Trophoblast cell (in vitro differentiated cells and primary cell): ENCODE measurements around the gene KCNQ4.

Experiments used
- DNase-seq, 2 donors: peaks; one replicate each; pipeline ENCODE4 v3.0.0-alpha.2; 2016
- H2AFZ ChIP-seq: 2 replicates; pipeline ENCODE4 v1.6.1; 2013; ENCODE audit warnings: low read length, moderate library complexity, mild to moderate bottlenecking; ENCODE audit not compliant: insufficient read depth, poor library complexity
- H2AK5ac ChIP-seq: 2 replicates; pipeline ENCODE4 v1.6.1; 2013; ENCODE audit warnings: mild to moderate bottlenecking, low read length
- H2BK120ac ChIP-seq: 2 replicates; pipeline ENCODE4 v1.6.1; 2013; ENCODE audit warnings: low read length, mild to moderate bottlenecking, moderate library complexity; ENCODE audit not compliant: insufficient read depth, poor library complexity
- H2BK12ac ChIP-seq: 2 replicates; pipeline ENCODE4 v1.6.1; 2013; ENCODE audit warnings: mild to moderate bottlenecking, low read length, moderate library complexity
- H2BK5ac ChIP-seq: 2 replicates; pipeline ENCODE4 v1.6.1; 2013; ENCODE audit warnings: low read length, low read depth, moderate library complexity, mild to moderate bottlenecking; ENCODE audit not compliant: poor library complexity
- H3K14ac ChIP-seq: 2 replicates; pipeline ENCODE4 v1.6.1; 2013; ENCODE audit warnings: mild to moderate bottlenecking, low read length
- H3K18ac ChIP-seq: 2 replicates; pipeline ENCODE4 v1.6.1; 2013; ENCODE audit warnings: mild to moderate bottlenecking, low read length
- H3K23ac ChIP-seq: 2 replicates; pipeline ENCODE4 v1.6.1; 2013; ENCODE audit warnings: low read length
- H3K27ac ChIP-seq: 2 replicates; pipeline ENCODE4 v1.5.1; 2013; ENCODE audit warnings: low read depth, mild to moderate bottlenecking, inconsistent platforms, low read length, moderate library complexity
- H3K27me3 ChIP-seq: 2 replicates; pipeline ENCODE4 v1.6.1; 2013; ENCODE audit warnings: inconsistent platforms, mild to moderate bottlenecking, low read length, moderate library complexity; ENCODE audit not compliant: insufficient read depth
- H3K36me3 ChIP-seq, 2 experiments: 1 replicate in 1 of 2; 2 replicates in 1 of 2; pipeline ENCODE4 v1.6.1; 2013; ENCODE audit warnings: low read length in 2 of 2, mild to moderate bottlenecking in 2 of 2, moderate library complexity in 1 of 2; ENCODE audit not compliant: insufficient read depth in 2 of 2, control insufficient read depth in 1 of 2
- H3K4ac ChIP-seq: 2 replicates; pipeline ENCODE4 v1.6.1; 2013; ENCODE audit warnings: low read depth, mild to moderate bottlenecking, low read length, moderate library complexity
- H3K4me1 ChIP-seq, 2 experiments: 1 replicate in 1 of 2; 2 replicates in 1 of 2; pipeline ENCODE4 v1.6.1; 2013; ENCODE audit warnings: low read length in 2 of 2, mild to moderate bottlenecking in 2 of 2, moderate library complexity in 1 of 2; ENCODE audit not compliant: insufficient read depth in 2 of 2, control insufficient read depth in 1 of 2
- H3K4me2 ChIP-seq: 2 replicates; pipeline ENCODE4 v1.6.1; 2013; ENCODE audit warnings: inconsistent platforms, mild to moderate bottlenecking, low read length, moderate library complexity
- H3K4me3 ChIP-seq: 2 replicates; pipeline ENCODE4 v1.5.1; 2013; ENCODE audit warnings: mild to moderate bottlenecking, low read depth, low read length, inconsistent platforms
- H3K79me1 ChIP-seq: one replicate; pipeline ENCODE4 v1.6.1; 2013; ENCODE audit warnings: low read length
- H3K79me2 ChIP-seq: 2 replicates; pipeline ENCODE4 v1.6.1; 2013; ENCODE audit warnings: low read length, mild to moderate bottlenecking; ENCODE audit not compliant: control insufficient read depth, insufficient read depth, poor library complexity
- H3K9ac ChIP-seq: 2 replicates; pipeline ENCODE4 v1.6.1; 2013; ENCODE audit warnings: mild to moderate bottlenecking, low read length
- H3K9me3 ChIP-seq: 2 replicates; pipeline ENCODE4 v1.6.1; 2013; ENCODE audit warnings: low read depth, mild to moderate bottlenecking, control low read depth, inconsistent platforms, low read length; ENCODE audit not compliant: insufficient read depth
- H4K12ac ChIP-seq: 2 replicates; pipeline ENCODE4 v1.6.1; 2013; ENCODE audit warnings: low read depth, mild to moderate bottlenecking, low read length, moderate library complexity
- H4K8ac ChIP-seq: 2 replicates; pipeline ENCODE4 v1.6.1; 2013; ENCODE audit warnings: low read depth, mild to moderate bottlenecking, low read length, moderate library complexity
- H4K91ac ChIP-seq: one replicate; pipeline ENCODE4 v1.6.1; 2013; ENCODE audit warnings: low read depth, mild to moderate bottlenecking, low read length, moderate library complexity
- WGBS: extraction: QIAGEN DNeasy Blood & Tissue Kit; methylation state at CpG from one replicate; pipeline ENCODE4 v1.1.7; 2013; ENCODE audit warnings: missing lambda C conversion rate; ENCODE audit not compliant: insufficient read length, insufficient coverage; ENCODE audit errors: extremely low coverage; 5-methylcytosine and 5-hydroxymethylcytosine counted together

Gene KCNQ4

GRCh38 chr1:40757084-40757483, 26.5 kb upstream of the KCNQ4 start:
- no peak overlapping the region for H2AFZ ChIP-seq
- H3K27me3 ChIP-seq: no peaks in the 10 kb centered on the region
- no peak overlapping the region for H3K4me2 ChIP-seq
- H3K4ac ChIP-seq: no peak overlapping the region
- H3K79me1 ChIP-seq: no peaks in the 10 kb centered on the region
- H3K27ac ChIP-seq: no peak overlapping the region
- H2BK12ac ChIP-seq: no peak overlapping the region
- WGBS: no CpG with 5 or more reads among the region's 8 CpGs
- H2AK5ac ChIP-seq: no peak overlapping the region
- H3K9me3 ChIP-seq: no peaks in the 10 kb centered on the region
- H4K8ac ChIP-seq: no peak overlapping the region
- no peak overlapping the region for H3K23ac ChIP-seq
- H4K91ac ChIP-seq: no peak overlapping the region
- no peaks in the 10 kb centered on the region for H3K79me2 ChIP-seq
- H3K36me3 ChIP-seq: peaks cover 37 to 70% of the 10 kb centered on the region in 2 experiments
- no peak overlapping the region for H3K4me3 ChIP-seq
- H3K9ac ChIP-seq: no peak overlapping the region
- DNase-seq: no peak
- no peak overlapping the region for H3K18ac ChIP-seq
- H2BK5ac ChIP-seq: no peak overlapping the region
- H3K4me1 ChIP-seq: no peaks in the 10 kb centered on the region
- H4K12ac ChIP-seq: no peak overlapping the region
- H3K14ac ChIP-seq: no peak overlapping the region
- H2BK120ac ChIP-seq: no peak overlapping the region

DNA sequence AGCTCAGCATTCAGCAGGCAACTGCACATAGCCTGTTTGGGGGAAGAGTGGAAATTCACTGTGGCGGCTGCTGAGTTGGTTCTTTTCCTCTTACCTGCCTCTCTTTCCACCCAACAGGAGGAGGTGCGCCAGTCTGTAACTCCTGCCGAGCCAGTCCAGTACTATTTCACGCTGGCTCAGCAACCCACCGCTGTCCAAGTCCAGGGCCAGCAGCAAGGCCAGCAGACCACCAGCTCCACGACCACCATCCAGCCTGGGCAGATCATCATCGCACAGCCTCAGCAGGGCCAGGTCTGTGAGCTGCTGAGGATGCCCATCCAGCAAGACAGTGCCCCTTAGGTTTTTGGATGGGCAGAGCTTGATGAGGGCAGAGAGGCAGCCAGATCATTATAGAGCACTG, 25.6 kb upstream of the KCNQ4 start:
- H3K4me2 ChIP-seq: no peak overlapping the region
- no peaks in the 10 kb centered on the region for H3K79me1 ChIP-seq
- no peak overlapping the region for H2AK5ac ChIP-seq
- H3K14ac ChIP-seq: no peak overlapping the region
- DNase-seq: no peak
- no CpG with 5 or more reads among the region's 7 CpGs for WGBS
- no peak overlapping the region for H2BK12ac ChIP-seq
- no peak overlapping the region for H3K4me3 ChIP-seq
- no peak overlapping the region for H2BK5ac ChIP-seq
- H3K18ac ChIP-seq: no peak overlapping the region
- H3K27ac ChIP-seq: no peak overlapping the region
- no peaks in the 10 kb centered on the region for H3K4me1 ChIP-seq
- no peaks in the 10 kb centered on the region for H3K79me2 ChIP-seq
- no peak overlapping the region for H2AFZ ChIP-seq
- H3K9ac ChIP-seq: no peak overlapping the region
- H3K23ac ChIP-seq: no peak overlapping the region
- no peak overlapping the region for H4K91ac ChIP-seq
- no peaks in the 10 kb centered on the region for H3K9me3 ChIP-seq
- H3K27me3 ChIP-seq: no peaks in the 10 kb centered on the region
- no peak overlapping the region for H3K4ac ChIP-seq
- no peak overlapping the region for H2BK120ac ChIP-seq
- H4K12ac ChIP-seq: no peak overlapping the region
- H3K36me3 ChIP-seq: peaks cover 39 to 72% of the 10 kb centered on the region in 2 experiments
- no peak overlapping the region for H4K8ac ChIP-seq

DNA sequence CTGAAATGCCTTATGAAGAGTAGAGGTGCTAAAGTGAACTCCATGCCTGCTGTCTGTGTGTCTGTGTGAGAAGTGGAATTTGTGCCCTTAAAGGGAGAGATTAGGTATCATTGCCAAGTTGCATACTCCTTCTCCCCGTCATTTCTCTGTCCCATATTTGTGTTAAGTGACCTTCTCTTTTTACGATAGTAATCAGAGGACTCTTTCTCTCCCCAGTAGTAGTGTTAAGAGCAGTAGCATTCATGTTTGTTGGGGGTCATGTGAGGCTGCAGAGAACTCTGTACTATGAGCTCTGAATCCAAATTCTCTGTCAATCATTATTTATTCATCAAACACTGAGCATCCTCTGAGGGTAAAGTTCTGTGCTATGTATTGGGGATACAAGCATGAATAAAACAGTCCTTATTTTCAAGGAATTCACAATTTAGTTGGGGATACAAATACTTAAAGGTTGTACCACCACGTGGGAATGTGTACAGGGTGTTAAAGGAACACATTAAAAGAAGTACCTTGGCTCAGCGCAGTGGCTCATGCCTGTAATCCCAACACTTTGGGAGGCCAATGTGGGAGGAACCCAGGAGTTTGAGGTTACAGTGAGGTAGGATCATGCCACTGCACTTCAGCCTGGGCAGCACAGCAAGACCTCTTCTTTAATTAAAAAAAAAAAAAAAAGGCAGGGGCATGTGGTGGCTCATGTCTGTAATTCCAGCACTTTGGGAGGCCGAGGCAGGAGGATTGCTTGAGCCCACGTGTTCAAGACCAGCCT, 24.8 kb upstream of the KCNQ4 start:
- no peak overlapping the region for H3K4me2 ChIP-seq
- H3K4me3 ChIP-seq: no peak overlapping the region
- H3K4me1 ChIP-seq: no peaks in the 10 kb centered on the region
- H4K91ac ChIP-seq: no peak overlapping the region
- no peak overlapping the region for H4K8ac ChIP-seq
- H3K9me3 ChIP-seq: no peaks in the 10 kb centered on the region
- H2BK120ac ChIP-seq: no peak overlapping the region
- H3K79me1 ChIP-seq: no peaks in the 10 kb centered on the region
- no peak overlapping the region for H2BK12ac ChIP-seq
- peaks cover 39 to 71% of the 10 kb centered on the region in 2 experiments for H3K36me3 ChIP-seq
- no peaks in the 10 kb centered on the region for H3K27me3 ChIP-seq
- DNase-seq: no peak
- no peak overlapping the region for H3K27ac ChIP-seq
- H4K12ac ChIP-seq: no peak overlapping the region
- no peak overlapping the region for H2AK5ac ChIP-seq
- H3K9ac ChIP-seq: no peak overlapping the region
- no peaks in the 10 kb centered on the region for H3K79me2 ChIP-seq
- no peak overlapping the region for H3K14ac ChIP-seq
- no peak overlapping the region for H3K23ac ChIP-seq
- H2AFZ ChIP-seq: no peak overlapping the region
- no peak overlapping the region for H2BK5ac ChIP-seq
- no peak overlapping the region for H3K18ac ChIP-seq
- WGBS: no CpG with 5 or more reads among the region's 6 CpGs
- no peak overlapping the region for H3K4ac ChIP-seq

DNA sequence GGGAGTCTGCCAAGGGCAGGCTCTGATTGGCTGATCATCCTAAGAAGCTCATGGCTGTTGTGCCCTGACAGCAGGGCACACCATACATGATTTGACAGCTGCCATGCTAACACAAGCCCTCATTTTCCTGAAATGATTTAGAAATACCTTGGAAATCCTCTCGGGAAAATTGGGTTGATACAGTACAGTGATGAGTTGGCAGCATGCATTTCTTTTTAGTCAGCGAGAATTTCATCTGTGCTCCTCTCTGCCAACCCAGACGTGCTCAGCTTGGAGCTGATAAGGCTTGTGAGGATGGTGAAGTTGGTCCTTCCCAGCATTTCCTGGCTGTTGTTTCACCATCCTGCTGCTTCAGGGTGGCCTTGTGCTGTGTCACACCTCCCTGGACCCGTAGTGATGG, 22.6 kb upstream of the KCNQ4 start:
- H3K27me3 ChIP-seq: no peaks in the 10 kb centered on the region
- no peak overlapping the region for H4K12ac ChIP-seq
- no peaks in the 10 kb centered on the region for H3K79me1 ChIP-seq
- no peak overlapping the region for H2AK5ac ChIP-seq
- H2AFZ ChIP-seq: no peak overlapping the region
- no peaks in the 10 kb centered on the region for H3K79me2 ChIP-seq
- DNase-seq: no peak
- H3K18ac ChIP-seq: no peak overlapping the region
- no CpG with 5 or more reads among the region's 4 CpGs for WGBS
- no peak overlapping the region for H3K9ac ChIP-seq
- no peak overlapping the region for H4K8ac ChIP-seq
- no peak overlapping the region for H2BK5ac ChIP-seq
- peaks cover 35 to 64% of the 10 kb centered on the region in 2 experiments for H3K36me3 ChIP-seq
- H3K9me3 ChIP-seq: no peaks in the 10 kb centered on the region
- no peak overlapping the region for H3K23ac ChIP-seq
- peaks cover 0 to 1% of the 10 kb centered on the region in 2 experiments for H3K4me1 ChIP-seq
- H3K4me3 ChIP-seq: no peak overlapping the region
- no peak overlapping the region for H2BK12ac ChIP-seq
- H4K91ac ChIP-seq: no peak overlapping the region
- no peak overlapping the region for H2BK120ac ChIP-seq
- no peak overlapping the region for H3K14ac ChIP-seq
- no peak overlapping the region for H3K4me2 ChIP-seq
- H3K27ac ChIP-seq: no peak overlapping the region
- no peak overlapping the region for H3K4ac ChIP-seq
